Epithelial cell of proximal tubule (primary cell): ENCODE results near the gene FLOT2. TPM values are rescaled to one million over a fixed set of nuclear protein-coding genes. Genes with fewer than 3 reads are reported as not detected.

Source experiments
- DNase-seq: peaks from one replicate; pipeline ENCODE4 v3.0.0-alpha.2; 2011; ENCODE audit warnings: low read depth
- H3K4me3 ChIP-seq: 2 replicates; pipeline ENCODE4 v1.5.1; 2011; ENCODE audit warnings: low read depth, mild to moderate bottlenecking, low read length
- CTCF ChIP-seq: conservative IDR thresholded peaks from 2 replicates; pipeline ENCODE4 v1.5.1; 2012; ENCODE audit warnings: low read depth, mild to moderate bottlenecking, low read length
- total RNA-seq: library from RNA; depleted of rRNA; stranded (reverse); fragments of >200 nt; gene quantifications from 2 replicates; pipeline ENCODE4 v1.2.3, GENCODE V29; 2015

FLOT2 gene
- total RNA-seq, 1 donor from 2014 or later, result 92.5 TPM

GRCh38 chr17:28861393-28862203 lies 35.9 kb downstream of the FLOT2 start:
- no peak for TF ChIP-seq CTCF
- no peak overlapping the region for H3K4me3 ChIP-seq
- no peak for DNase-seq

GRCh38 chr17:28860363-28860808 lies 37.1 kb downstream of the FLOT2 start:
- DNase-seq, result no peak
- no peak overlapping the region for H3K4me3 ChIP-seq
- no peak for TF ChIP-seq CTCF

GRCh38 chr17:28858801-28859355 lies 38.7 kb downstream of the FLOT2 start:
- DNase-seq, result no peak
- no peak for TF ChIP-seq CTCF
- H3K4me3 ChIP-seq, result no peak overlapping the region

DNA sequence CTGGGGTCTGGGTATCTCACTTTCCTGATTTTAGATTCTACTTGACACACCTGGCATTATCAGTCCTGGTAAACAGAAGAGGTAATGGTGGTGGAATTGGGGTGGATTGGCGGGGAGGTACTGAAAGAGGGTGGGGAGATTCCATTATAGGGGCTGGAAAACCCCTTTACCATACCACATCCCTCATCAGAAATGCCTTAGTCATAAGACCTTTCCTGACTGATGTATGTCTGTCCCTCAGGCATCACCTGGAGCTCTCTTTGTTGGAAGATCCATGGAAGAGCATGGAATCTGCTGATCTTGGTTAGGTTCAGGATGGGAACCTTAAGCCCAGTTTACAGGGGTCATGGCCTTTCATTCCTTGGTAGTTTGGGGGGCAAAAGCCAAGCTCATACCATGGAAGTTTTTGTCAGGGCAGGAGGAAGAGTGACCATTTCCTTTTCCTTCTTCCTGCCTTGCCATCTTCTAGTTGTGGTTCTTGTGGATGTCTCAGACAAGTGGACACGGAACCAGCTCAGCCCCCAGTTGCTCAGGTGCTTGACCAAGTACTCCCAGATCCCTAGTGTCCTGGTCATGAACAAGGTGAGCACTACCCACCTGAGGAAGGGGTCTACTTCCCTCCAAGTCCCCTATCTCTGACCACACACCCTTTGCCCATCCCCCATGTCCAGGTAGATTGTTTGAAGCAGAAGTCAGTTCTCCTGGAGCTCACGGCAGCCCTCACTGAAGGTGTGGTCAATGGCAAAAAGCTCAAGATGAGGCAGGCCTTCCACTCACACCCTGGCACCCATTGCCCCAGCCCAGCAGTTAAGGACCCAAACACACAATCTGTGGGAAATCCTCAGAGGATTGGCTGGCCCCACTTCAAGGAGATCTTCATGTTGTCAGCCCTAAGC lies 39.4 kb downstream of the FLOT2 start:
- DNase-seq, result no peak
- H3K4me3 ChIP-seq, result no peak overlapping the region
- no peak for TF ChIP-seq CTCF

DNA sequence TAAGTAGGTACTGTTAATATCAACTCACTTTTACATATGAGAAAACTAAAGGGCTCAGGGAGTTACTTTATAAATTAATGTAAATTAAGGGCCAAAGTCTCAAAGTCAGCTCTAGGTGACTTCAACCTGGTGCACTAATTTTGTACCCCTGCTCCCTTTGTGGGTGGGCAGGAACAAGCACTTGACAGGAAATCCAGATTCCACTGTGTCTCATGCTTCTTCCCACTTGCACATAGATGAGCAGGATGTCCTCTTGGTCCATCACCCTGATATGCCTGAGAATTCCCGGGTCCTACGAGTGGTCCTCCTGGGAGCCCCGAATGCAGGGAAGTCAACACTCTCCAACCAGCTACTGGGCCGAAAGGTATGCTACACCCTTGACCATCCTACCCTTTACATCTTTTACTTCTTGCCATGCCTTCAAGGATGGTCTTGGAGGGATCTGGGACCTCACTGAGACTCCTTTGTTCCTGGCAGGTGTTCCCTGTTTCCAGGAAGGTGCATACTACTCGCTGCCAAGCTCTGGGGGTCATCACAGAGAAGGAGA lies 41.4 kb downstream of the FLOT2 start:
- no peak for DNase-seq
- no peak for TF ChIP-seq CTCF
- H3K4me3 ChIP-seq, result no peak overlapping the region

DNA sequence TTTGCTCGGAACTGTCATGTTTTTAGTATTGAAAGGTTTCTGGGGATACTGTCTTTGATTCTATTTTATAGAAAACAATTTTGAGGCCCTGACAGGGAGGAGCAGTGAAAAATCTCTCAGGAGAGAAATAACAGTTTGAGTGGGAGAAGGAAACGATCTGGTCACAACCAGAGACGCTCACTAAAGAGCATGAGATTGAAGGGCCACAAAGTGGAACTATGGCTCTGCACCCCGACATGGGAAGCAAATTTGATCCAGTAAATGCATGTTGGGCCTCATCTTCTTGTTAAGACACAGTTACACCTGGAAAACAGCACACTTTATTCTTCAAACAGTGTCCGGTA lies 42.2 kb downstream of the FLOT2 start:
- no peak for DNase-seq
- H3K4me3 ChIP-seq, result peak overlapping the region; percentile 93
- no peak for TF ChIP-seq CTCF
